GM20431 (cell line): ENCODE data around the gene ACBD6.

Experiments used
- in situ Hi-C: fragments of 300-500 bp; cut with MseI, MboI; formaldehyde crosslinking; loops from one replicate; pipeline ENCODE4 v1.15.0; 2020; ENCODE audit warnings: low sequenced_read_pairs; ENCODE audit not compliant: unreplicated experiment

The ACBD6 gene, protein sequence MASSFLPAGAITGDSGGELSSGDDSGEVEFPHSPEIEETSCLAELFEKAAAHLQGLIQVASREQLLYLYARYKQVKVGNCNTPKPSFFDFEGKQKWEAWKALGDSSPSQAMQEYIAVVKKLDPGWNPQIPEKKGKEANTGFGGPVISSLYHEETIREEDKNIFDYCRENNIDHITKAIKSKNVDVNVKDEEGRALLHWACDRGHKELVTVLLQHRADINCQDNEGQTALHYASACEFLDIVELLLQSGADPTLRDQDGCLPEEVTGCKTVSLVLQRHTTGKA

DNA sequence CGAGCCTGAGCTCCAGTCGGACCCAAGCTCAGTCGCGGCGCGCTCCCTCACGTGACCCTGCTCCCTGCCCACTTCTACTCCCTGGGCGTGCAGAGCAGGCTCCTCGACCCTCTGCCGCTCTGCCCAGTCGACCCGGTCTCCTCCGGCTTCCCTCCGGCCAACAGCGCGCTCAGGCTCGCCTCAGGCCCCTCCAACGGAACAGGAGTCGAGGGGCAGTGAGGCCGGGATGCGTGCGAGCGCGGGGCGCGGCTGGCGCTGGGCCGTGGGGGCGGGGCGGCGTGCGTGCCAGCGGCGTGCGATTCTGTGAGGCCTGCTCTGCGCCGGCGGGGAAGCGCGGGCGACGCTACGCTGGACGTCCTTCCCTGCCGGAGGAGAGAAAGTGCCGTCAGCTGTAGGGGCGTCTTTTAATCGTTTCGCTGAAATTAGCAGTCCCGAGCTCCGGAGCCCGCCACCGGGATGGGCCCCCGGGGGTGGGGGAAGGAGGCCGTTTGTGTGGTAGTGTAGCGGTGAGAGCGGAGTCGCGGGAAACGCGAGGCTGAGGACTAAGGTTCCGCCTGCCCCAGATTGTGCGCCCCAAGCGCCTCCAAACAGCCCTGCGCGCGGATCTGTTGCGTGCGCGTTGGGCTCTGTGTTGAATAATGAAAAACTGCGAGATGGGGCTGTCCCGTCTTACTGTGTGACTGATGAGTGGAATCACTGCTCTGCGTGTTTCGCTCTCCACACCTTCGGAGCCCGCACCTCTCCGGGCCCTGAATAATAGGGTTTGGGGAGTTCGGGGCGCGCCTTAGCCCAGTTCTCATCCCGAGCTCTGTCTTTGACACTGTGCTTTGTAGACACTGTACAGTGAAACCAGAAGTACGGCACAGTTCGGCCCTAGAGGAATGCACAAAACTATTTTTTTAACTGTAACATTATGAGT, at the start of gene ACBD6:
ACBD6 (minus strand) TSS at position 217 of the 919 bp plus-strand sequence. CDS start 311 bp downstream, outside the sequence.
- in situ Hi-C loops: no loop called here

DNA sequence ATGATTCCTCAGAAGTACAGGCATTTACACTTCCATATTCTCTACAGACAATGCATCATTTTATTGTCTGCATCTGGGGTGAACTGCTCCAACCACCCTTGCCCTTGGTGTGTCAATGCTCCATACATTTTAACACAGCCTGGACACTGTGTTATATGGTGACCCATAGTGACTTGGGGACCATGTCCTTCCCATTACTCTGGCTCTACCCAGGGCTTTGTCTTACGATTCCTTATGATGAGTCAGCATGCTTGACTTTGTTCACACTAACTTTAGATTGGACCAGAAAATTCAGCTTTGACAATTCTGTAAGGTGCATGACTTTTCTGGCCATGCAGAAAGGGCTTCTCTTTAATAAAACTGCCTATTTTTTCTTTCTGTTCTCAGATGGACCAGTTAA, 49.6 kb upstream of the ACBD6 start:
- in situ Hi-C loops: no loop called here

DNA sequence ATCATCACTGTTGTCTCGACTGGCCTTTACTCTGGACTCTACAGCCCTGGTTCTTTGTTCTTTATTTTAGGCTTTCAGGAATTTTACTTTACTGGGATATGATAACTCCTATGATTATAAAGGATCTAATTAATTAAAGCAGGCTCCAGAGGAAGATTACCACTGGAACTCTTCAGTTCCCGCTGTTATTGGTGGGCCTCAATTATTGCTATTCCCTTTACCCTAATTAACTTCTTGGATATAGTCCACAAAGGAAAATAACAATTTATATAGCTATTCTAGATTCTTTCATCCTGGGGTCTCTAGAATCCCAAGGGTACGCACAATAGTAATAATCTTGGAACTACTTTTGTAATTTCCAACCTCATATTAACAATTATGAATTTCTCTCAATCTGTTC, 47.9 kb upstream of the ACBD6 start:
- in situ Hi-C loops: no loop called here

DNA sequence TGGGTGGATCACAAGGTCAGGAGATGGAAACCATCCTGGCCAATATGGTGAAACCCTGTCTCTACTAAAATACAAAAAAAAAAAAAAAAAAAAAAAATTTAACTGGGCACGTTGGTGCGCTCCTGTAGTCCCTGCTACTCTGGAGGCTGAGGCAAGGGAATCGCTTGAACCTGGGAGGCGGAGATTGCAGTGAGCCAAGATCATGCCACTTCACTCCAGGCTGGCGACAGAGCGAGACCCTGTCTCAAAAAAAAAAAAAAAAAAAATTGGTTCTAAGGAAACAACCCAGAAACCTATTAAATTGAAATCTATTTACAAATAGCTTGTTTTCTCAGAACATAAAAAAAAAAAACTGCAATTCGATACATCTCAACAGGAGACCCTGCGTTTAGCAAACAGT, 47.4 kb upstream of the ACBD6 start:
- in situ Hi-C loops: loop anchor here (25.0 kb wide), 1 partner anchor 613 kb away; no protein-coding TSS in a partner anchor

DNA sequence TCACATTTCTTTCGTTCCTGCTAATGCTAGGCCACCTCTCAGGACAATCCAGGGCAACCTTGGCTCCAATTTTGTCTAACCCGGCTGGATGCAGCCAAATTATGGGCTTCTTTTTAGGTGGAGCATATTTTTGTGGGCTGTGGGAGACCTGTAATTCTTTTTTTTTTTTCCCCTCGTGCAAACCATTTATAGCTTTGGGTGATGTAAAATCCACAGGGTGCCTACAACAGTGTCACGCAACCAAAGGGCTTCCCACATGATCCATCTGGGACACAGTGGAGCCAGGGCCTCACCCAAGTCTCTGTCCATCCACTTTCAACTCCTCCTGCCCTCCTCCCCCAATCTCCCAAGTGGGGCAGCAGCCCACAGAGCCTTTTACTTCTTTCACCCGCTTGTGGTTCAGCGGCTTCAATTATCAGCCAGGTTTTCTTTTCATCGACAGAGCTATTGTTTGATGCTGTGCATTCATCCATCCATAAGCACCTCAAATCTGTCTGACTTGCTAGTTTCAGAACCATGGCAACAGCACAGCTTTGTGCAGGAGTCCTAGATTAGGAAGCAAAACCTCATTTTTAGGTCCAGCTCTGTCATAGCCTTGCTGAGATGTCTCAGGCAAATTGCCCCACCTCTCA, 46.4 kb upstream of the ACBD6 start:
- in situ Hi-C loops: loop anchor here (25.0 kb wide), 1 partner anchor 613 kb away; no protein-coding TSS in a partner anchor

DNA sequence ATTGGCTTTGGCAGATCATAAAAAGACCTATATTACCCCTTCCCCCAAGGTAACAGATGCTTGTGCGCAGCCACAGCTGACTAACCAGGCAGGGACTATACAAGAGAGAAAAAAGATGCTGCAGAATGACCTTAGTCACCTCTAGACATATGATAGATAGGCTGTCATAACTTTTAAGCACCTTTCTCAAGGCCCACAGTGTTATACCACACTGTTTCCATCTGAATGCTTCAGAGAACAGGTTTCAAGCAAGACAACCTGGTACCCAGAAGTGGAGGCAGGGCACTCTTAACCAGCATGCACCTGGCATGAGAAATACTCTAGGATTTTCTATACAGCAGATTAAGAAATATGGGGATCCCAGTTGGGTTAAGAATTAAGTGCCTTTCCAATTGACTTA, 43.6 kb upstream of the ACBD6 start:
- in situ Hi-C loops: loop anchor here (25.0 kb wide), 1 partner anchor 616 kb away; no protein-coding TSS in a partner anchor

DNA sequence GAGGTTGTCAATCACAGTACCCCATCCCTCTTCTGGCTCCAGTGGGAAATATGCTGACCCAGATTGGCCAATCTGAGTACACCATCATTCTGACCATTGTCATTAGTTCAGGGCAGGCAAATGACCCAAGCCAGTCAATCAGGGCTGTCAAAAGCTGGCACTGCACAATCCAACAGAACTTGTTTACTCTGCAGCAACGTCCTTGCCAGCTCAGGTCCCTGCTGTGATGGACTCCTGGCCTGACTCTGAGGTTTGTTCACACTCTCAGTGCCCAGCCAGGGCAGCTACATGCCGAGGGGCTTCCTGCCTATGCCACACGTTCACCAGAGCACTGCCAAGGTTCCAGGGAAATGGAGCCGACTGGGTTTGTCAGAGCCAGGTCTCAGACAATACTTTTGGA, 41.7 kb upstream of the ACBD6 start:
- in situ Hi-C loops: loop anchor here (25.0 kb wide), 1 partner anchor 618 kb away; no protein-coding TSS in a partner anchor

DNA sequence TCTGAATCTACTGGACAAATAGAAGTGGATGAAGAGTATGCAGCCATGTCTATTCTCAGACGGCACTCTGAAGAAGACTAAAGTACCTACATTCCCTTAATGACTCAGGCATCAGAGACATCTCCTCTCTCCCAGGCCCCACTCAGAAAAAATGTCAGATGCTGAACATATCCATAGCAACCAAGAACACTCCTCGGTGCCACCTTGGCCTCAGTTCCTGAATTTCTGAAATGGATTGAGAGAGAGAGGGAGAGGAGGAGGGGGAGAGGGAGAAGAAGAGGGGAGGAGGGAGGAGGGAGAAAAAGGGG, 40.4 kb upstream of the ACBD6 start:
- in situ Hi-C loops: loop anchor here (25.0 kb wide), 1 partner anchor 620 kb away; no protein-coding TSS in a partner anchor

DNA sequence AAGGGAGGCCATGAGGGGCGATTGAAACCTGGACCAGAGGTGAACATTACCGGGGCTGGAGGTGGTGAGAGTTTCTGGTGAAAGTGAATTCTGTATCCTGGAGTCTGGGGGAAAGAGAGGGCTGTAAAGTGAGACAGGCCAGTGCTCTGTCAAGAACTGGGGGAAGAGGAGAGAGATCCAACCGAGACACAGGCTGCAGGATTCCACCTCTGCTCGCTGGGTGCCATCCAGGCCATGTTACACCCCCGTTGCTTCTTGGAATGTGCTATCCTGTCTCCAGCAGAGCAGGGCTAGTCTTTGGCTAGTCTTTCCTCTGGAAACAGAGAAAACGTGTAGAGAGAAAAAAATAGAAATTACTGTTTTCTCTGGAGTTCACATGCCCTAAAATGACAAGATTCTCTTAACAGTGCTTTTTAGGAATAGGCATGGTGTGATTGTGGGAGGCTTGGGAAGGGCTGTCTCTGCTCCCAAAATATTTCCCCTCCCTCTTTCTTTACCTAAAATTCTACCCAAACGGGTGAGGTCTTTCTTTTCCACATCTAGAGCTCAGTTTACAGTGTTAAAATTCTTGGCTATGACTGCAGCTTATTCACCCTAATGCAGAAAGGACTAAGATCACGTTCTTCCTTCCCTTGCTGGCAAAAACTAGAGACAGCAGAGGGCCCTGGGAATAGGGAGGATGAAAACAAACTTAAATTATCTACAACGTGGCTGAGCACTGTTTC, 39.9 kb upstream of the ACBD6 start:
- in situ Hi-C loops: loop anchor here (25.0 kb wide), 1 partner anchor 620 kb away; no protein-coding TSS in a partner anchor

DNA sequence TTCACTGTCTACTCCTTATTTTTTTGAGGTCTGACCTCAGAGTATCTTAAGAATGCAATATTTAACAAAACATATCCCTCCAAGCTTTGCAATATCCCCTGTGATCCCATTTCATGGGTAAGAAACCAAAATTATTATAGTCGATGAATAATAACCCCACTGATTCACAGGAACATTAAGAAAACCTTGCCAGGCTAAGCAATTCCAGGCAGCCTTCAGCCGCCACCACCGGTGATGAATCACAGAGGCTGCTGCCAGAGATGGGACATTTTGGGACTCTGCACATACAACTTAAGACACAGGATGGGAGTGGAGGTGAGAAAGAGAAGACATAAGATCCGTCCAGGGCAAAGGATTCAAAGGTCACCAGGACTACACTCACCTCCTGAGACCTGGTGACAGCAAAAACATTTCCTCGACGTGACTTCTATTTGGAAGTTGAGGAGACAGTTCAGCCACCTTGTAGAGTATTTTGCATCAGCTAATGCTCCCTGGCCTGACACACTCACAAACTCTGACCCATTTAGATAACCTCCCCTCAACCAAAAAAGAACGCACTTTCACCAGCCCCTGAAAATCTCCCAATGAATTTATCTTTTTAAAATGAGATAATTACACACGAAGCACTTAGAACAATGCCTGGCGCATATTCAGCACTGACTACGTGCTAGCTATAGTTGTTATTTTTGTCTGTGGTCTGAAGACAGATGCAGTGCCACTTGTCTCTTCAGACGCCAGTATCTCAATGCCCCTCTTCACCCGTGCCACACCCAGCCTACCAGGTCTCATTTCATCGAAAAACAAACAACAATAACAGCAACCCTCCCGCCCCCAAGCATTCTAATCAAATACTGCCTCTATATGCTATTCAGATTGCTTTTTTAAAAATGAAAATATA, 38.6 kb upstream of the ACBD6 start:
- in situ Hi-C loops: loop anchor here (25.0 kb wide), 1 partner anchor 621 kb away; no protein-coding TSS in a partner anchor

DNA sequence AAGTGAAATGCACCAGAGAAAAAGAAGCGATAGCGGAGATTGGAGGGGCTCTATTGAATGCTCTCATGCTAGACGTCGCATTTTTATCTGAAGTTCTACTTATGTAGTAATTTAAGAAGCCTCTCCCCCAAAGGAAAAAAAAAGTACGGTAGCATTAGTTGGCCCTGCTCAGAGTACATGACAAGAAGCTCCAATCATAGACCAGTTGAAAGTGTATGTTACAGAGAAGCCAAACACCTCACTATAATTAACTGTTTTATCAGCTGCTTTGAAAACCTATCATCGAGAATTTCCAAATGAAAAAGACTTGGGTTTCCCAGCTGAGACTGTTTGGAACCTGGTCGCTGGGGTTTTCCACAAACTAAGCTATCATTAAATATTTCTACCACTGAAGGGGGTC, 36.8 kb upstream of the ACBD6 start:
- in situ Hi-C loops: loop anchor here (25.0 kb wide), 1 partner anchor 623 kb away; no protein-coding TSS in a partner anchor

DNA sequence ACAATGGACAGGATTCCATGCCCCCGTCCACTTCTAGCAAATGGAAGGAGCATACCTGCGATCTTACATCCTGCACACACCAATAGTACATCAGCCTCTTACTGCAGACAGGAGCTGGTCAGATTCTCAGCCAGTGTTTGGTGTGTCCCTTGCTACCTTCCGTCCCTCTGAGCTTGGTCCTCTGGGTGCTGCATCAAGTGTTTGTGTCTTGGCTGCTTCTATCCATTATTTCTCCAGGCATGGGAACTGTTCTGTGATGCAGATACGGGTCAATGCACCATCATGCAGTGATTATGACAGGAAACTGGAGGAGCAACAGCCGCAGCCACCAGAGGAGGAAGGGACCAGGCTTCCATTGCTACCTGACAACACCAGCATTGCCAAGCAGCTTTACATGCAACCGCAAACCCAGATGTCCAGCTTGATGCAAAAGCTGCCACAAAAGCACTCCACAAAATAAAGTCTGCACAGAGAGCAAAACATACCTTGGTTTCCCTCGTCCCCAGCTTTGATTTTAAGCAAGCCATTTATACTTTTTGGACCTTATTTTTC, 34.5 kb upstream of the ACBD6 start:
- in situ Hi-C loops: loop anchor here (25.0 kb wide), 1 partner anchor 625 kb away; no protein-coding TSS in a partner anchor

DNA sequence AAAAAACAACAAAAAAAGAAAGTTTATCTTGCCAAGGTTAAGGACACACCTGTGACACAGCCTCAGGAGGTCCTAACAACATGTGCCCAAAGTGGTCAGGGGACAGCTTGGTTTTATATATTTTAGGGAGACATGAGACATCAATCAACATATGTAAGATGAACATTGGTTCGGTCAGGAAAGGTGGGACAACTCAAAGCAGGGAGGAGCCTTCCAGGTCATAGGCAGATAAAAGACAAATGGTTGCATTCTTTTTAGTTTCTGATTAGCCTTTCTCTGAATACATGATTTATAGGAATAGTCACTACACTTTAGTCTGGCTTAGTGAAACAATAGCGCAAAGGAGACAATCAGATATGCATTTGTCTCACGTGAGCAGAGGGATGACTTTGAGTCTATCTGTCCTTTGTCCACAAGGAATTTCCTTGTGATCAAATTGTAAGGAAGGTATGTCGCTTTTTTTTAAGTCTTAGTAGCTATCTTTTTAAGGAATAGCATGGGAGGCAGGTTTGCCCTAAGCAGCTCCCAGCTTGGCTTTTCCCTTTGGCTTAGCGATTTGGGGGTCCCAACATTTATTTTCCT, 33.1 kb upstream of the ACBD6 start:
- in situ Hi-C loops: loop anchor here (25.0 kb wide), 1 partner anchor 627 kb away; no protein-coding TSS in a partner anchor

DNA sequence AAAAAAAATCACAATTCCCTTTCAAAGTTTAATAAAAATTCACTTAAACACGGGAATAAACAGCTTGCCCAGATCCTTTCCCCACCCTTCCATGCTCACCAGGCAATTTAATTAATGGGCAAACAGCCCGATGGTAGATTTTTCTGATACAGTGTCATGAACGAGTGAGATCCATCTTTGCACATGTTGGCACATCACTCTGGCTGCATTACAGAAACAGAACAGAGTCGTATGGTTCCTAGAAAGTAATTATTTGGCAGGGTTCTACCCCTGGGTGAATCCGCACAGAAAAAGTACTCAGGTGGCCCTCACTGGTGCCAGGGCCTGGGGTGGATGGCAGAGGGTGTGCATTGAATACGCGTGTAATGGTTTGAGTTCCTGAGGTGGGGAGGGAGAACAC, 31.8 kb upstream of the ACBD6 start:
- in situ Hi-C loops: loop anchor here (25.0 kb wide), 1 partner anchor 628 kb away; no protein-coding TSS in a partner anchor

DNA sequence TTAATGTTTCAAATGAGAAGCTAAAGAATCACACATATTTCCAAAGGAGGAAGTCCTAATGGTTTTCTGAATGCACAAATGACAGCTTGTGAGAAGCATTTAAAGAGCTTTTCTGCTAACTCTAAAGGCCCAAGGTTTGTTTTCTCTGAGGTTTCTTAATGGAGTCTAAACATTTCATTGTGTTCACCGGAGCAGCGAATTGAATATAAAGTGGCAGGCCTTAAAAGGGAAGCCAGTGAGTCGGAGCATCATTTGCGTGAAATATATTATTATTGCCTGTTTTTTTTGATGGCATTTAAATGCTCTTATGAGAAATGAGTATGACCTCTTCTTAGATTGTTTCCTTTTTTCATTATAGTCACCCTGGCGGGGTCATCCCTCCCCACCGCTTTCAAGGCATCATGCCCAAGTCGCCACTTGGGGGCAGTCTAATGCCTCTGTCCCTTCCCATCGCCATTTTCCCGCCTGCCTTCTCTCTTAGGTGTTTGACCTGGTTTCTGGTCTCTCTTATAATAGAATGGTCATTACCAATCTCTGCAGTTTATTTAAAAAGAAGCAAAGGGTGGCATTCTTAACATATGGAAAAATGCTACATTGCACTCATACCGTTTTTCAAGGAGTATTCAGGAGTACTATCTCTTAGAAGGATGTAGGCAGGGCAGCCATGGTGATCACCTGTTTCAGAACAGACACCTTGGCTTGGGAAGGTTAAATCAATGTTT, 31.1 kb upstream of the ACBD6 start:
- in situ Hi-C loops: loop anchor here (25.0 kb wide), 1 partner anchor 629 kb away; no protein-coding TSS in a partner anchor

DNA sequence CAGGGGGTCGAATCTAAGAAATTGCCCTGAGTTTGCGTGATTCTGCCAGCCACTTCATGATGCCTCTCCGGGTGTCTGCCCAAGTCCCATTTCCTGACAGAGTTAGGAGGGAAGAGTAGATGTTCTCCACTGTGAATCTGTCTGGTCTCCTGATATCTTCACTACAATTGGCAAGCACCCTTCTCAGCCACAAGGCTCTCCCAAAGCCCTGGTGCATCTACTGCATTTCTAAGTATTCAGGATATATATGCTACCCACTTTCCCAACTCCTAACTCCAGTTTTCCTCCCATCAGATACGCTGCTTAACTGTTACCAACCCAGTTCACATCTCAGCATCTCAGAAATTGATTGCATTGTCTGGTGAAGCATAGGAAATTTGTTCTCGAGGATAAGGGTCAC, 30.5 kb upstream of the ACBD6 start:
- in situ Hi-C loops: loop anchor here (25.0 kb wide), 1 partner anchor 629 kb away; no protein-coding TSS in a partner anchor

DNA sequence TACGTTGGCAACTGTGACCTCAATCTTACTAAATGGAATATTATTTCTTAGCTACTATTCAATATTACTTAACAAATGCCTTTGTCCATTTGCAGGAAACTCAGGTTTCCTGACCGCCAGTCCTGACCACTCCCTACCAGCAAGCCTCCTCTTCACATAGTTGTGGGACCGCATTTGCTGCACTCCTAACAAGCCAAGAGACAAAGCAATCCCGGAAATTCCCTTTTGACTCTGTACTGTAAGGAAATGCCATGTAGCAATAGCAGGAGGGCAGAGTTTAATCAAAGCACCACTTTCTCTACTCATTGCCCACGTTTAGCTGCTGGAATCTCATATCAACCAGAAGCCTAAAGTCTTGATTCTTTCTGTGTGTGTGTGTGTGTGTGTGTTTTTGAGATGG, 28.1 kb upstream of the ACBD6 start:
- in situ Hi-C loops: loop anchor here (25.0 kb wide), 1 partner anchor 632 kb away; no protein-coding TSS in a partner anchor
